ENCODE data around the gene ARRDC1.
A peak's percentile ranks its signal among the peaks of the same experiment; 100 is the strongest.

The ARRDC1 gene

DNA sequence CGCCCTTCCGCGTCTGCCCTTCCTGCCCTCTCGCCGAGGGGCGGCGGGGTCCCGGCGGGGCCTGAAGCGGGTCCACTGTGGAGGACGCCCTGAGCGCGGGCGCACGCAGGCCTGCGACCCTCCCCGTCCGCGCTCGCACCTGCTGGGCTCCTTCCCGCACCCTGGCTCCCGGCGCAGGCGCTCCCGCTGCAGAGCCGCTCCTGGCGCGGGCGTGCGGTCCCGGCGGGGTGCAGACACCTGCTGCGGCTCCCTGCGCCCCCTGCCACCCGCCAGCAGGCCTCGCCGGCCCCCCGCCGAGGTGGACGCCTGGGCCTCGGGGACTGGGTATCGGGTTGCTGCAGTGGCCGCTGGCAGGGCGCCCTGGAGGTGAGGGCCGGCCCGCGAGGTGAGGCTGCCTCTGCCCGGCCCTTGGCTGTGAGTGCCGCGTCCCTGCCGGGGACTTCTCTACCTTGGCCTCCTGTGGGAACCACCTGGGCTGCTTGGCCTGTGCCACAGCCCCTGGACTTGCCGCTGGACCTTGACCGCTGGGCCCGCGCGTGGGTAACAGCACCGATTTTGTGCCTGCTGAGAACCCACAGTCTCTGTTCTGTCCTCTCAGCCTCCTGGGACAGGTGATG lies 627 bp downstream of the ARRDC1 start (continued):
- TF ChIP-seq, protein P1, sequence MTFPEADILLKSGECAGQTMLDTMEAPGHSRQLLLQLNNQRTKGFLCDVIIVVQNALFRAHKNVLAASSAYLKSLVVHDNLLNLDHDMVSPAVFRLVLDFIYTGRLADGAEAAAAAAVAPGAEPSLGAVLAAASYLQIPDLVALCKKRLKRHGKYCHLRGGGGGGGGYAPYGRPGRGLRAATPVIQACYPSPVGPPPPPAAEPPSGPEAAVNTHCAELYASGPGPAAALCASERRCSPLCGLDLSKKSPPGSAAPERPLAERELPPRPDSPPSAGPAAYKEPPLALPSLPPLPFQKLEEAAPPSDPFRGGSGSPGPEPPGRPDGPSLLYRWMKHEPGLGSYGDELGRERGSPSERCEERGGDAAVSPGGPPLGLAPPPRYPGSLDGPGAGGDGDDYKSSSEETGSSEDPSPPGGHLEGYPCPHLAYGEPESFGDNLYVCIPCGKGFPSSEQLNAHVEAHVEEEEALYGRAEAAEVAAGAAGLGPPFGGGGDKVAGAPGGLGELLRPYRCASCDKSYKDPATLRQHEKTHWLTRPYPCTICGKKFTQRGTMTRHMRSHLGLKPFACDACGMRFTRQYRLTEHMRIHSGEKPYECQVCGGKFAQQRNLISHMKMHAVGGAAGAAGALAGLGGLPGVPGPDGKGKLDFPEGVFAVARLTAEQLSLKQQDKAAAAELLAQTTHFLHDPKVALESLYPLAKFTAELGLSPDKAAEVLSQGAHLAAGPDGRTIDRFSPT (tag by site-specific recombination; IDR thresholded peaks at IDR 0.05) = peak; percentile 40; the same call in 1 of the 2 replicates
- TF ChIP-seq KLF16 (tag by site-specific recombination; IDR thresholded peaks at IDR 0.05) (no peak), GLIS2 (tag by site-specific recombination; IDR thresholded peaks at IDR 0.05) (peak; percentile 71), ZNF747 (tag by site-specific recombination; IDR thresholded peaks at IDR 0.05) (no peak), ZBTB8A (tag by site-specific recombination; IDR thresholded peaks at IDR 0.05) (peak; percentile 39; the same call in 1 of the 2 replicates), ZBTB20 (tag by site-specific recombination; IDR thresholded peaks at IDR 0.05) (peak; percentile 10; the same call in 1 of the 2 replicates), IKZF3 (tag by site-specific recombination; IDR thresholded peaks at IDR 0.05) (peak; percentile 56; the same call in 1 of the 2 replicates)
- TF ChIP-seq, protein P2, sequence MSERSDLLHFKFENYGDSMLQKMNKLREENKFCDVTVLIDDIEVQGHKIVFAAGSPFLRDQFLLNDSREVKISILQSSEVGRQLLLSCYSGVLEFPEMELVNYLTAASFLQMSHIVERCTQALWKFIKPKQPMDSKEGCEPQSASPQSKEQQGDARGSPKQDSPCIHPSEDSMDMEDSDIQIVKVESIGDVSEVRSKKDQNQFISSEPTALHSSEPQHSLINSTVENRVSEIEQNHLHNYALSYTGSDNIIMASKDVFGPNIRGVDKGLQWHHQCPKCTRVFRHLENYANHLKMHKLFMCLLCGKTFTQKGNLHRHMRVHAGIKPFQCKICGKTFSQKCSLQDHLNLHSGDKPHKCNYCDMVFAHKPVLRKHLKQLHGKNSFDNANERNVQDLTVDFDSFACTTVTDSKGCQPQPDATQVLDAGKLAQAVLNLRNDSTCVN (tag by site-specific recombination; optimal IDR thresholded peaks at IDR 0.05) = peak; percentile 55

DNA sequence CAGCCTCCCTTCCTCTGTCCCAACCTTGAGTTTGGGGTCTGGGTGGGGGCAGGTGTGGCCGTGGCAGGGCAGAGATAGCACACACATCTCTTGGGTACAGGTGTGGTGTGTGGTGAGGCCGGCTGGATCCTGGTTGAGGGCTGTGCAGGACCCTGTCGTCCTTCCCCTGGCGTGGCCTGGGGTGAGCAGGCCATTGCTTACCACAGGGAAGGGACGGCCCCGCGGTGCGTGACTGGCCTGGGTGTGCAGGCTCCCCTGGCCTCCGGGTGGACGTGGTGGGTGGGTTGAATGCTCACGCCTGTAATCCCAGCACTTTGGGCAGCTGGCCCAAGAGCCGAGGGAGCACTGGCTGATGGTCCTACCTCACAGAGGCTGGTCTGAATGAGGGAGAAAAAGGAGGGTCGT lies 1.2 kb downstream of the ARRDC1 start:
- POLR2A ChIA-PET = interaction anchor here (0.6 to 1.3 kb wide), 2 partner anchors 9 to 16 kb away, joined by 4 to 8 read pairs; partner anchors contain the start of gene ZMYND19
- Histone ChIP-seq H3K9me3 (ENCODE audit: control insufficient read depth, insufficient read depth, low read depth, low read length) (no peaks in the 10 kb centered on the region), H3K36me3 (ENCODE audit: control insufficient read depth in 2 of 2, insufficient read depth in 1 of 2, low read length in 2 of 2) (no peaks in the 10 kb centered on the region), H3K4me3 (ENCODE audit: low read depth, low read length) (peak overlapping the region; percentile 66), H3K4me1 (ENCODE audit: control insufficient read depth, insufficient read depth, low read length) (no peaks in the 10 kb centered on the region; the same call in 1 of the 2 replicates), H3K27ac (ENCODE audit: extremely low read depth, low read depth, low read length) (no peak overlapping the region)
- CTCF ChIA-PET = interaction anchor here (0.6 to 1.3 kb wide), 3 partner anchors 10 to 312 kb away, joined by 3 read pairs; no protein-coding TSS in a partner anchor
- TF ChIP-seq BCL11A (tag by site-specific recombination; IDR thresholded peaks at IDR 0.05; ENCODE audit: low read depth) (no peak), YY1 (tag by site-specific recombination; IDR thresholded peaks at IDR 0.05) (no peak), ZNF623 (tag by site-specific recombination; IDR thresholded peaks at IDR 0.05) (no peak), ZNF239 (tag by site-specific recombination; IDR thresholded peaks at IDR 0.05) (no peak), KLF16 (tag by site-specific recombination; IDR thresholded peaks at IDR 0.05) (no peak), ZNF114 (tag by site-specific recombination; IDR thresholded peaks at IDR 0.05) (no peak), ZNF626 (tag by site-specific recombination; IDR thresholded peaks at IDR 0.05) (no peak), ZNF76 (tag by site-specific recombination; IDR thresholded peaks at IDR 0.05; ENCODE audit: borderline replicate concordance, low read depth) (no peak), ZNF266 (tag by site-specific recombination; IDR thresholded peaks at IDR 0.05; ENCODE audit: low read depth) (no peak), ZNF830 (tag by site-specific recombination; IDR thresholded peaks at IDR 0.05; ENCODE audit: low read depth) (no peak), ZNF311 (tag by site-specific recombination; IDR thresholded peaks at IDR 0.05; ENCODE audit: borderline replicate concordance) (no peak)
- TF ChIP-seq, protein P3, sequence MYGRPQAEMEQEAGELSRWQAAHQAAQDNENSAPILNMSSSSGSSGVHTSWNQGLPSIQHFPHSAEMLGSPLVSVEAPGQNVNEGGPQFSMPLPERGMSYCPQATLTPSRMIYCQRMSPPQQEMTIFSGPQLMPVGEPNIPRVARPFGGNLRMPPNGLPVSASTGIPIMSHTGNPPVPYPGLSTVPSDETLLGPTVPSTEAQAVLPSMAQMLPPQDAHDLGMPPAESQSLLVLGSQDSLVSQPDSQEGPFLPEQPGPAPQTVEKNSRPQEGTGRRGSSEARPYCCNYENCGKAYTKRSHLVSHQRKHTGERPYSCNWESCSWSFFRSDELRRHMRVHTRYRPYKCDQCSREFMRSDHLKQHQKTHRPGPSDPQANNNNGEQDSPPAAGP (tag by site-specific recombination; IDR thresholded peaks at IDR 0.05) = peak; percentile 31; the same call in 1 of the 2 replicates
- TF ChIP-seq, protein P4, sequence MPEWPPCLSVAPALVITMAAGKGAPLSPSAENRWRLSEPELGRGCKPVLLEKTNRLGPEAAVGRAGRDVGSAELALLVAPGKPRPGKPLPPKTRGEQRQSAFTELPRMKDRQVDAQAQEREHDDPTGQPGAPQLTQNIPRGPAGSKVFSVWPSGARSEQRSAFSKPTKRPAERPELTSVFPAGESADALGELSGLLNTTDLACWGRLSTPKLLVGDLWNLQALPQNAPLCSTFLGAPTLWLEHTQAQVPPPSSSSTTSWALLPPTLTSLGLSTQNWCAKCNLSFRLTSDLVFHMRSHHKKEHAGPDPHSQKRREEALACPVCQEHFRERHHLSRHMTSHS (tag by site-specific recombination; IDR thresholded peaks at IDR 0.05) = no peak
- TF ChIP-seq, protein P5, sequence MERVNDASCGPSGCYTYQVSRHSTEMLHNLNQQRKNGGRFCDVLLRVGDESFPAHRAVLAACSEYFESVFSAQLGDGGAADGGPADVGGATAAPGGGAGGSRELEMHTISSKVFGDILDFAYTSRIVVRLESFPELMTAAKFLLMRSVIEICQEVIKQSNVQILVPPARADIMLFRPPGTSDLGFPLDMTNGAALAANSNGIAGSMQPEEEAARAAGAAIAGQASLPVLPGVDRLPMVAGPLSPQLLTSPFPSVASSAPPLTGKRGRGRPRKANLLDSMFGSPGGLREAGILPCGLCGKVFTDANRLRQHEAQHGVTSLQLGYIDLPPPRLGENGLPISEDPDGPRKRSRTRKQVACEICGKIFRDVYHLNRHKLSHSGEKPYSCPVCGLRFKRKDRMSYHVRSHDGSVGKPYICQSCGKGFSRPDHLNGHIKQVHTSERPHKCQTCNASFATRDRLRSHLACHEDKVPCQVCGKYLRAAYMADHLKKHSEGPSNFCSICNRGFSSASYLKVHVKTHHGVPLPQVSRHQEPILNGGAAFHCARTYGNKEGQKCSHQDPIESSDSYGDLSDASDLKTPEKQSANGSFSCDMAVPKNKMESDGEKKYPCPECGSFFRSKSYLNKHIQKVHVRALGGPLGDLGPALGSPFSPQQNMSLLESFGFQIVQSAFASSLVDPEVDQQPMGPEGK (tag by site-specific recombination; IDR thresholded peaks at IDR 0.05) = peak; percentile 5; the same call in 1 of the 2 replicates
